AG04450 (cell line): Measurements from ENCODE around the gene RMRP. TPM values are rescaled to one million over a fixed set of nuclear protein-coding genes. Genes with fewer than 3 reads are reported as not detected.

Experiments
- CTCF ChIA-PET: fragments of 300-600, 350-600 bp; formaldehyde crosslinking; extraction: SDS; loops from one replicate; lab custom pipeline; 2022; ENCODE audit warnings: antibody characterized with exemption, inconsistent platforms; lab: Charles Lee
- POLR2A ChIA-PET: fragments of 350-600 bp; formaldehyde crosslinking; extraction: SDS; loops from one replicate; lab custom pipeline; 2021; ENCODE audit warnings: antibody characterized with exemption, inconsistent platforms; lab: Yijun Ruan, JAX
- DNase-seq: peaks from one replicate; pipeline ENCODE4 v3.0.0-alpha.2; 2011; ENCODE audit warnings: low read depth, low spot score
- H3K27ac ChIP-seq: one replicate; pipeline ENCODE4 v1.5.1; 2012; ENCODE audit warnings: low read depth, low read length, control low read depth
- H3K27me3 ChIP-seq: one replicate; pipeline ENCODE4 v1.6.0; 2012; ENCODE audit warnings: low read length; ENCODE audit not compliant: control insufficient read depth, insufficient read depth
- H3K4me3 ChIP-seq: 2 replicates; pipeline ENCODE4 v1.5.1; 2011; ENCODE audit warnings: mild to moderate bottlenecking, low read depth, low read length, control low read depth
- H3K9me3 ChIP-seq: 2 replicates; pipeline ENCODE4 v1.5.1; 2012; ENCODE audit warnings: low read length; ENCODE audit not compliant: control insufficient read depth, insufficient read depth
- CTCF ChIP-seq: IDR thresholded peaks from 2 replicates; pipeline ENCODE4 v1.5.1; 2011; ENCODE audit warnings: low read depth, low read length, control low read depth, inconsistent platforms
- polyA plus RNA-seq: library from polyadenylated mRNA; depleted of rRNA; stranded (reverse); fragments of >200 nt; gene quantifications from 2 replicates; pipeline ENCODE4 v1.2.3, GENCODE V29; 2011

Gene RMRP
- polyA plus RNA-seq, 1 experiment = 173 TPM

- H3K27ac ChIP-seq = peak overlapping the region; percentile 65
These were observed 24.2 kb upstream of the RMRP start for GRCh38 chr9:35682051-35682450.

GRCh38 chr9:35681341-35682002 is 23.7 kb upstream of the RMRP start:
- H3K9me3 ChIP-seq = no peaks in the 10 kb centered on the region
- H3K4me3 ChIP-seq = no peak overlapping the region
- ChIA-PET POLR2A (interaction anchor here (1.1 to 3.8 kb wide), 9 partner anchors 8 to 51 kb away, joined by 3 to 44 read pairs (median 11); partner anchors contain the start of genes ARHGEF39, CCDC107, CREB3 and RMRP), CTCF (interaction anchor here (0.9 to 2.0 kb wide), 2 partner anchors 15 to 23 kb away, joined by 4 to 8 read pairs; partner anchors contain the start of genes CCDC107 and RMRP)
- no peak for TF ChIP-seq CTCF
- H3K27me3 ChIP-seq = no peaks in the 10 kb centered on the region
- DNase-seq = no peak
- H3K27ac ChIP-seq = peak overlapping the region; percentile 65

More at GRCh38 chr9:35682051-35682450, 24.2 kb upstream of the RMRP start:
- TF ChIP-seq CTCF = no peak
- CTCF ChIA-PET = interaction anchor here (0.7 kb wide), 1 partner anchor 21 kb away, joined by 3 read pairs; no protein-coding TSS in a partner anchor
- no peaks in the 10 kb centered on the region for H3K9me3 ChIP-seq
- no peak for DNase-seq
- POLR2A ChIA-PET = interaction anchor here (1.1 to 3.8 kb wide), 4 partner anchors 17 to 50 kb away, joined by 3 to 28 read pairs (median 10); partner anchors contain the start of genes ARHGEF39, CCDC107, CREB3 and RMRP
- H3K27me3 ChIP-seq = no peaks in the 10 kb centered on the region
- no peak overlapping the region for H3K4me3 ChIP-seq

GRCh38 chr9:35680331-35681105 is 22.7 kb upstream of the RMRP start:
- no peaks in the 10 kb centered on the region; the same call in 1 of the 2 replicates for H3K9me3 ChIP-seq
- DNase-seq = no peak
- no peaks in the 10 kb centered on the region for H3K27me3 ChIP-seq
- ChIA-PET CTCF (interaction anchor here (0.8 to 2.0 kb wide), 7 partner anchors 15 to 199 kb away, joined by 3 to 8 read pairs (median 3); partner anchors contain the start of genes ARHGEF39, CCDC107 and RMRP), POLR2A (interaction anchor here (1.1 to 3.8 kb wide), 10 partner anchors 9 to 72 kb away, joined by 3 to 44 read pairs (median 12); partner anchors contain the start of genes ARHGEF39, CCDC107, CREB3 and RMRP)
- H3K4me3 ChIP-seq = no peak overlapping the region
- TF ChIP-seq CTCF = no peak
- H3K27ac ChIP-seq = peak overlapping the region; percentile 52

- Histone ChIP-seq H3K9me3 (no peaks in the 10 kb centered on the region; the same call in 1 of the 2 replicates), H3K27me3 (no peaks in the 10 kb centered on the region), H3K27ac (no peak overlapping the region), H3K4me3 (no peak overlapping the region)
- ChIA-PET POLR2A (interaction anchor here (1.1 to 3.8 kb wide), 10 partner anchors 9 to 71 kb away, joined by 3 to 44 read pairs (median 12); partner anchors contain the start of genes ARHGEF39, CCDC107, CREB3 and RMRP), CTCF (interaction anchor here (0.8 to 2.0 kb wide), 6 partner anchors 14 to 199 kb away, joined by 3 to 8 read pairs (median 3); partner anchors contain the start of gene ARHGEF39)
- no peak for TF ChIP-seq CTCF
- DNase-seq = no peak
These were observed 22.0 kb upstream of the RMRP start for GRCh38 chr9:35679766-35680330.
